GM13977 (cell line): ENCODE measurements around the gene DRD4.

Experiments
- DNase-seq: peaks from one replicate; pipeline ENCODE4 v3.0.0; 2012; ENCODE audit warnings: low spot score
- in situ Hi-C: fragments of 300-500 bp; cut with MboI; formaldehyde crosslinking; loops from one replicate; pipeline ENCODE4 v1.12.0; 2022; ENCODE audit warnings: low sequenced_read_pairs, low pct_unique_long_range_greater_than_20kb, mixed read lengths, inconsistent platforms; ENCODE audit not compliant: unreplicated experiment
- TF ChIP-seq, protein P1 (sequence below): IDR thresholded peaks from 2 replicates; pipeline ENCODE4 v1.5.1; 2012; ENCODE audit warnings: mild to moderate bottlenecking, control low read depth; ENCODE audit not compliant: insufficient read depth; ENCODE audit errors: extremely low read depth, missing control alignments

Gene DRD4

DNA sequence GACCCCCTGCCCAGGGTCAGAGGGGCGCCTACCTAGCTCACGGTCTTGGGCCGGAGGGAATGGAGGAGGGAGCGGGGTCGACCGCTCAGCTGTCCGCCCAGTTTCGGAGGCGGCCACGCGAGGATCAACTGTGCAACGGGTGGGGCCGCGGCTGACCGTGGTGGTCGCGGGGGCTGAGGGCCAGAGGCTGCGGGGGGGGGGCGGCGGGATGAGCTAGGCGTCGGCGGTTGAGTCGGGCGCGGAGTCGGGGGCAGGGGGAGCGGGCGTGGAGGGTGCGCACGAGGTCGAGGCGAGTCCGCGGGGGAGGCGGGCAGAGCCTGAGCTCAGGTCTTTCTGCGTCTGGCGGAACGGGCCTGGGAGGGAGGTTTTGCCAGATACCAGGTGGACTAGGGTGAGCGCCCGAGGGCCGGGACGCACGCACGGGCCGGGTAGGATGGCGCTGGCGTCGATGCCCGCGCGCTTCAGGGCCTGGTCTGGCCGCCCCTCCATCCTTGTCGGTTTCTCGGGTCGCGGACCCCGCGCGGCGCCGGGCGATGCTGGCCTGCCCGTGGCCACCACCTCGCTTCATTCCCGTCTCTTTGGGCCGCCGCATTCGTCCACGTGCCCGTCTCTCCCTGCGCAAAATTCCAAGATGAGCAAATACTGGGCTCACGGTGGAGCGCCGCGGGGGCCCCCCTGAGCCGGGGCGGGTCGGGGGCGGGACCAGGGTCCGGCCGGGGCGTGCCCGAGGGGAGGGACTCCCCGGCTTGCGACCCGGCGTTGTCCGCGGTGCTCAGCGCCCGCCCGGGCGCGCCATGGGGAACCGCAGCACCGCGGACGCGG, at the start of gene DRD4:
DRD4 (plus strand) TSS at position 759 of the 822 bp plus-strand sequence; CDS start at position 795, 36 bp downstream.
- in situ Hi-C loops, result no loop called here
- TF ChIP-seq, protein P1, sequence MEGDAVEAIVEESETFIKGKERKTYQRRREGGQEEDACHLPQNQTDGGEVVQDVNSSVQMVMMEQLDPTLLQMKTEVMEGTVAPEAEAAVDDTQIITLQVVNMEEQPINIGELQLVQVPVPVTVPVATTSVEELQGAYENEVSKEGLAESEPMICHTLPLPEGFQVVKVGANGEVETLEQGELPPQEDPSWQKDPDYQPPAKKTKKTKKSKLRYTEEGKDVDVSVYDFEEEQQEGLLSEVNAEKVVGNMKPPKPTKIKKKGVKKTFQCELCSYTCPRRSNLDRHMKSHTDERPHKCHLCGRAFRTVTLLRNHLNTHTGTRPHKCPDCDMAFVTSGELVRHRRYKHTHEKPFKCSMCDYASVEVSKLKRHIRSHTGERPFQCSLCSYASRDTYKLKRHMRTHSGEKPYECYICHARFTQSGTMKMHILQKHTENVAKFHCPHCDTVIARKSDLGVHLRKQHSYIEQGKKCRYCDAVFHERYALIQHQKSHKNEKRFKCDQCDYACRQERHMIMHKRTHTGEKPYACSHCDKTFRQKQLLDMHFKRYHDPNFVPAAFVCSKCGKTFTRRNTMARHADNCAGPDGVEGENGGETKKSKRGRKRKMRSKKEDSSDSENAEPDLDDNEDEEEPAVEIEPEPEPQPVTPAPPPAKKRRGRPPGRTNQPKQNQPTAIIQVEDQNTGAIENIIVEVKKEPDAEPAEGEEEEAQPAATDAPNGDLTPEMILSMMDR, result no peak
- no peak for DNase-seq

DNA sequence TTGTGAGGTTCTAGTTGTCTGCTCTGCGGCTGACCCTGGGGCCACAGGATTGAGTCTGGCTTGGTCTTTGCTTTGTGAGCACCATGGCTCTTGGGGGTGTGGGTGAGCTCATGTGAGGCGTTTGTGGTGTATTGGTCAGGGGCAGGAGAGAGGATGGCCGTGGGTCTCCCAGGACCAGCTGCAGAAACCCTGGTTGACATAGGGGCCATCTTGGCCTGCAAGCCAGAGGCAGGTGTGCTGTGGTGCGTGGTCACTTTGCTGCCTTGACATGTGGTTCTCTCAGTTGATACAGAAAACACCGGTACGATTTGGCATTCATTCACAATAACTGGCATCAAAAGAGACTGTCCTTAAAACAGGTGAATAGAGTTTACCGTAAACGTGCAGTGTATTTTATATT, 49.5 kb upstream of the DRD4 start:
- in situ Hi-C loops, result no loop called here
- TF ChIP-seq, protein P1, result no peak

DNA sequence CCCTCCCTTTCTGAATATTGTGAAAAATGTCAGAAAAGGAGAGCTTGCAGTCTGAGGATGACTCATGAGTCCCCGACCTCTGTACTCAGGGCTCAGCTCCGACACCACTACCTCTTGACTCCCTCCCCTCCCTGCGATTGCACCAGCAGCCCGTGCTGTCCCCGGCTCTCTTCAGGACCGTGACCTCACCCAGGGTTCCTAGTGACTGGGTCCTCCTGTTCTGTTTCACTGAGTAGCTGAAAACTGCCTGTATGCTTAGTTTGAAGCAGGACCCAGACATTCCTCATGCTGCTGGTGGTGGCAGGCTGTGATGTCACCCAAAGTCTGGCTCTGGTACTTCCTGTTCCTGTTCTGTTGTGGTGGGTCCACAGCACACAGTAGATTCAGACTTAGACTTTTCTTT, 49.1 kb upstream of the DRD4 start:
- TF ChIP-seq, protein P1, result no peak
- in situ Hi-C loops, result no loop called here

More for the DNA sequence above, 49.5 kb upstream of the DRD4 start:
- DNase-seq, result no peak

DNA sequence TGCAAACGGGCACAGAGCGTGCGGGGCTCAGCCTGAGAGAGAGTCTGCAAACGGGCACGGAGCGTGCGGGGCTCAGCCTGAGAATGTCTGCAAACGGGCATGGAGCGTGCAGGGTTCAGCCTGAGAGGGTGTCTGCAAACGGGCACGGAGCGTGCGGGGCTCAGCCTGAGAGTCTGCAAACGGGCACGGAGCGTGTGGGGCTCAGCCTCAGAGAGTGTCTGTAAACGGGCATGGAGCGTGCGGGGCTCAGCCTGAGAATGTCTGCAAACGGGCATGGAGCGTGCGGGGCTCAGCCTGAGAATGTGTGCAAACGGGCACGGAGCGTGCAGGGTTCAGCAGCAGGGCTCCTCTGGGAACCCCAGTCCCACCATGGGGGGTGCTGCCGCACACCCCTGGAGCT, 47.3 kb upstream of the DRD4 start:
- DNase-seq, result no peak
- in situ Hi-C loops, result no loop called here
- TF ChIP-seq, protein P1, result no peak

More for the DNA sequence above, 49.1 kb upstream of the DRD4 start:
- no peak for DNase-seq

DNA sequence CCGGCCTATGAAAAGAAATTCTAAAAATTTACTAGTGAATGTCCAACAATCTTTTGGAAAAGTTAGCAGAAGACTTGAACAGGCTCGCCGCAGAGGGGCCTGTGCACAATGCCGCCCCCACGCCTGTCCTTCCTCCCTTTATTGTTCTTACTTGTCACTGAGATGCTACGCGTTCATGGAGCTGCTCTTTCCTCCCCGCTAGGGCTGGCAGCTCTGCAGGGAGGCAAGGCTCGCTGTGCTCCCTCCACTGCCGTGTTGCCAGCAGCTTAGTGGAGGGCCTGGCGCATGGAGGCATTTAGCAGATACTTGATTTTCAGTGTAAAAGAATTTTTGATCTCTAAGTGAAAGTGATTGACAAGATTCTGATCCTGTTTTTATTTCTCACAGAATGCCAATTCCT, 46.1 kb upstream of the DRD4 start:
- TF ChIP-seq, protein P1, result no peak
- no peak for DNase-seq
- in situ Hi-C loops, result no loop called here

DNA sequence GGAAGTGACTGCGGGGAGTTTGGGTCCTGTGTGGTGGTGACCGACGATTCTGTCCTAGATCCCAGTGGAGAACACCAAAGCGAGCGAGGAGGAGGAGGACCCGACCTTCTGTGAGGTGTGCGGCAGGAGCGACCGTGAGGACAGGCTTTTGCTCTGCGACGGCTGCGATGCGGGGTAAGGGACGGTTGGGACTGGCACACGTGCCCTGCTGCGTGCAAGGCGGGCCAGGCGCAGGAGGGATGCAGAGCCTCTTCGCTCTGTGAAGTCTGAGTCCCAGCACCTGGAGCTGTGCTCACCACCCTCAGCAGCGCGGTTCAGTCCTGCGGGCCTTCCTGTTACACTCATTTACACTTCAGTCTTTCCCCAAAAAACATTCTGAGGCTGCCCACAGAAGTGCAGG, 44.6 kb upstream of the DRD4 start:
- TF ChIP-seq, protein P1, result no peak
- no peak for DNase-seq
- in situ Hi-C loops, result no loop called here

DNA sequence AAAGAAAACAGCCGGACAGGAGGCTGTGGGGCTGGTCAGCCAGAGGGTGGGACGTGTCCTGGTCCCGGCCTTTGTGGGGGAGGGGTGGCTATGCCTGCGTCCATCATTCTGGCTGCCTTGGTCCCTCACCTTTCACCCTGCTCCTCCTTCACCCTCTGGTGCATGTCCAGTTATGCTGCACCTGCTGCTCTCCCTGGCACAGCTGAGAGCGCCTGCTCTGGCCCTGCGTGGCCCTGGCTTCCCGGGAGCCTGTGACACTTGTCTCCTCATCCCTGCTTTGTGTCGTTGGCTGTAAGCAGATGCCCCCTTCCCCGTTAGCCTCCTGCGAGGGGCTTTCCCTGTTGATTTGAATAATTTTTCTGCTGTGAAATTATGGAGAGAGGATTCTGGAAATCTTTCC, 44.2 kb upstream of the DRD4 start:
- TF ChIP-seq, protein P1, result no peak
- no peak for DNase-seq
- in situ Hi-C loops, result no loop called here
